ENCODE data around the gene EDRF1. TPM values are rescaled to one million over a fixed set of nuclear protein-coding genes. Genes with fewer than 3 reads are reported as not detected.

Gene EDRF1
- total RNA-seq, 1 donor from 2014 or later = 15.2 TPM

DNA sequence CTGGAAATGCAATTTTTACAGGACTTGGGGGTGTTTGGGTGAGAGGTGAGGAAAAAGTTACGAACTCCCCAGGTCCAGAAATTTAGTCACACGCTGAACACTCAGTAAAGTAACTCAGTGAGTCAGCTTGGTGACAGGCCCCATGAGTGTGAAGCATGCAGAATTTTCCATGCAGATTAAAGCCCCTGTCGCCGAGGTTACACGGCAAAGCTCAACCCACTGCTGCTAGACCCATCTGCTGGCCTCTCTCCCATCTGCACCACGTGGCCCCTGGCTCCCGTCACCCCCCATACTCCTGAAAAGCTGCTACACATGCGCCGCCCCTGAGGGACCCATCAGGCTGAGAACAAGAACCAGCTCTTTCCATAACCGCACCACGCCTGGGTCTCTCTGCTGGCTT, 63.1 kb downstream of the EDRF1 start:
- Histone ChIP-seq H3K36me3 (ENCODE audit: control insufficient read depth, insufficient read depth, low read length) (no peaks in the 10 kb centered on the region), H3K27me3 (ENCODE audit: control insufficient read depth, insufficient read depth, low read length) (peaks cover 5% of the 10 kb centered on the region), H3K4me3 (ENCODE audit: low read depth, low read length) (no peak overlapping the region)
- TF ChIP-seq, protein P1, sequence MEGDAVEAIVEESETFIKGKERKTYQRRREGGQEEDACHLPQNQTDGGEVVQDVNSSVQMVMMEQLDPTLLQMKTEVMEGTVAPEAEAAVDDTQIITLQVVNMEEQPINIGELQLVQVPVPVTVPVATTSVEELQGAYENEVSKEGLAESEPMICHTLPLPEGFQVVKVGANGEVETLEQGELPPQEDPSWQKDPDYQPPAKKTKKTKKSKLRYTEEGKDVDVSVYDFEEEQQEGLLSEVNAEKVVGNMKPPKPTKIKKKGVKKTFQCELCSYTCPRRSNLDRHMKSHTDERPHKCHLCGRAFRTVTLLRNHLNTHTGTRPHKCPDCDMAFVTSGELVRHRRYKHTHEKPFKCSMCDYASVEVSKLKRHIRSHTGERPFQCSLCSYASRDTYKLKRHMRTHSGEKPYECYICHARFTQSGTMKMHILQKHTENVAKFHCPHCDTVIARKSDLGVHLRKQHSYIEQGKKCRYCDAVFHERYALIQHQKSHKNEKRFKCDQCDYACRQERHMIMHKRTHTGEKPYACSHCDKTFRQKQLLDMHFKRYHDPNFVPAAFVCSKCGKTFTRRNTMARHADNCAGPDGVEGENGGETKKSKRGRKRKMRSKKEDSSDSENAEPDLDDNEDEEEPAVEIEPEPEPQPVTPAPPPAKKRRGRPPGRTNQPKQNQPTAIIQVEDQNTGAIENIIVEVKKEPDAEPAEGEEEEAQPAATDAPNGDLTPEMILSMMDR (IDR thresholded peaks at IDR 0.05; ENCODE audit: insufficient read depth, low read length, poor library complexity, severe bottlenecking) = no peak
- no peak for DNase-seq (ENCODE audit: low read depth)

DNA sequence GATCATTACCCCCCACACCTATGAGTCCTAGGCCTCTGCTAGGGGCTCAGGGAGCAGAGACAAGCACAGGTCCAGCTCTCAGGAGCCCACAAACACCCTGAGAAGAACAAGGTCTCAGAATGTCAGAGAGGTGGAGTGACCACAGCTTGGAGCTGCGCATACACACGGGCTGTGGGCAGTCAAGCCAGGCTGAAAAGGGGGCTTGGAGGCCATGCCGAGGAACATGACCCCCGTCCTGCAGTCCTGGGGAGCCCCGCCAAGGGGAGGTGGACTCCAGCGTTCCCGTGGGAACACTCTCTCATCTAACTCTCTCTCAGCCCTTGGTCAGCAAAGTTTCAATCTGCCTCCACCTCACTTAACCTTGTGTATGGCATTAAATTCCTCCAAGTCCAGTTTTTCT, 63.9 kb downstream of the EDRF1 start:
- Histone ChIP-seq H3K36me3 (ENCODE audit: control insufficient read depth, insufficient read depth, low read length) (no peaks in the 10 kb centered on the region), H3K27me3 (ENCODE audit: control insufficient read depth, insufficient read depth, low read length) (no peaks in the 10 kb centered on the region), H3K4me3 (ENCODE audit: low read depth, low read length) (no peak overlapping the region)
- no peak for DNase-seq (ENCODE audit: low read depth)
- TF ChIP-seq, protein P1 (IDR thresholded peaks at IDR 0.05; ENCODE audit: insufficient read depth, low read length, poor library complexity, severe bottlenecking) = no peak

DNA sequence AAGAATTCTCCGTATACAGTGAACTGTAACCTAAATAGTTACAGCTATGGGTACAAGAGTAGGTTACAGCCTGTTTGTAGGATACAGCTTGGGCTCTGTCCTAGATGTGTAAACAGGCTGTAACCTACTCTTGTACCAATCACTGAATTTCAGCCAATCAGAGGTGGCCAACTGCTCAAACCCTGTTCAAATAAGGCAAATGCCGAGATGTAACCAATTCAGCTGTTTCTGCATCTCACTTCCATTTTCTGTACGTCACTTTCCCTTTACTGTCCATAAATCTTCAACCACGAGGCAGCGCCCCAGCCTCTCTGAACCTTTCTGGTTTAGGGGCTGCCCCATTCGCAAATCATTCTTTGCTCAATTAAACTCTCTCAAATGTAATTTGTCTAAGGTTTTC, 64.4 kb downstream of the EDRF1 start:
- TF ChIP-seq, protein P1 (IDR thresholded peaks at IDR 0.05; ENCODE audit: insufficient read depth, low read length, poor library complexity, severe bottlenecking) = no peak
- no peaks in the 10 kb centered on the region for H3K36me3 ChIP-seq (ENCODE audit: control insufficient read depth, insufficient read depth, low read length)
- H3K27me3 ChIP-seq (ENCODE audit: control insufficient read depth, insufficient read depth, low read length) = no peaks in the 10 kb centered on the region
- DNase-seq (ENCODE audit: low read depth) = no peak
- H3K4me3 ChIP-seq (ENCODE audit: low read depth, low read length) = no peak overlapping the region

DNA sequence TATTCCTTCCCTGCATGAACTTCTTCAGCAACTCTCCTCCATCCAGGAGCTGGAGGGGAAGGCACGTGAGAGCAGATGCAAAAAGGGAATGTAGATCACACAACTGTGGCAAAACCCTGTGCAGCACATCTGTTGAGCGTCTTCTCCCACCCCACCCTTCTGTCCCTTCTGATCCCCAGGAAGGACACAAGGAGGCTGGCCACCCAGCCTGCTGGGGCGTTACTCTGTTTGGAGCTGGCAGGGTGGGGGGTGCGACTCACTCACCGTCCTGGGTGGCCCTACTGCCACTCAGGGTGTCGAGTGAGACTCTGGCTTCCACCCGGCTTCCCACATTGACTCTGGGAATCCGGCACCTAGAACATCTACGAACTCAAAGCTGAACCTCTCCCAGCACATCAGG, 66.3 kb downstream of the EDRF1 start:
- no peak for DNase-seq (ENCODE audit: low read depth)
- Histone ChIP-seq H3K27me3 (ENCODE audit: control insufficient read depth, insufficient read depth, low read length) (no peaks in the 10 kb centered on the region), H3K4me3 (ENCODE audit: low read depth, low read length) (no peak overlapping the region), H3K36me3 (ENCODE audit: control insufficient read depth, insufficient read depth, low read length) (no peaks in the 10 kb centered on the region)
- TF ChIP-seq, protein P1 (IDR thresholded peaks at IDR 0.05; ENCODE audit: insufficient read depth, low read length, poor library complexity, severe bottlenecking) = no peak

DNA sequence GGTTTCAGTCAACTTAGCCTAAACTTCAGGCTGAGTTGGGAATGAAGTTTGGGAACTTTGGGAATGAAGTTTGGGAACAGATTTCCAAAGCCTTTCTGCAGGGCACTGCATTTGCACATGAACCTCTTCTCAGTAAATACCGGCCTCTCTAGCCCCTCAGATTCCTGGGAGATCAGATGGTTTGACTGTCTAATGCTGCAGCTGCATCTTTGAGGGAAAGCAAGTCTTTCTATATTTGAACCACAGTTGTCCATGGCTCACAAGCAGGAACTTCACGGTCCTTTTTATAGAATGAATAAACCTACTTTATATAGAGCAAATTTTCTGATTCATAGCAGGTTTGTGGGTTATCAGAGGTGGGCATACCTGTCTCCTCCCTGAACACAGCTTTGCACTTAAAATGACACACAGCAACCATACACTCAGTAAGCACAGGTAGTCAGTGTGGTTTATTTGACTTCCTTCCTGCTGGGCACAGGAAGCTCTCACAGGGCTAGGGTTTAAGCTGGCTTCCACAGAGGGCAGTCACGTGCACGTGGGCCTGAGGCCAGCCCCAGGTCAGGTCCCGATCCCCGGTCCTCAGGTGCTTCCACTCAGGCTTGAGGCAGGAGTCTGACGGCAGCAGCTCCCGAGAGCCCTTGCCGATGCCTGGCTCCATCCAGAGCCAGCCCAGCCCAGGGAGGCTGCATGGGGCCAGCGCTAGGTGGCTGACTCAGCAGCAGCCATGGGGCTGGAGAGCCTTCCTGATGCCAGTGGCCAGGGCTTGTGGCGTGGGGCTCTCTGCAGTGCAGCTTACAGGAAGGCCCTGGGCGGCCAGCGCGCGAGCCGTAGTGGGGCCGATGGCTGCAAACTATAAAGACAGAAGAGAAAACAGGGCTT, 68.9 kb downstream of the EDRF1 start:
- no peak overlapping the region for H3K4me3 ChIP-seq (ENCODE audit: low read depth, low read length)
- TF ChIP-seq, protein P1 (IDR thresholded peaks at IDR 0.05; ENCODE audit: insufficient read depth, low read length, poor library complexity, severe bottlenecking) = no peak
- no peaks in the 10 kb centered on the region for H3K27me3 ChIP-seq (ENCODE audit: control insufficient read depth, insufficient read depth, low read length)
- no peak for DNase-seq (ENCODE audit: low read depth)
- no peaks in the 10 kb centered on the region for H3K36me3 ChIP-seq (ENCODE audit: control insufficient read depth, insufficient read depth, low read length)

Data from kidney epithelial cell (primary cell).